GM19463 (cell line): ENCODE data around the gene WIPI1.
"Not testable (repeated sequence)": the region's sequence is repeated elsewhere in the genome, so short reads cannot be mapped to it uniquely, and the experiment has no call there.

Source experiments
- ATAC-seq: cut with Tn5 transposase; IDR thresholded peaks from one replicate; pipeline ENCODE4 v1.9.1; 2021; ENCODE audit warnings: mild to moderate bottlenecking, moderate library complexity; ENCODE audit not compliant: unreplicated experiment

The WIPI1 gene, protein sequence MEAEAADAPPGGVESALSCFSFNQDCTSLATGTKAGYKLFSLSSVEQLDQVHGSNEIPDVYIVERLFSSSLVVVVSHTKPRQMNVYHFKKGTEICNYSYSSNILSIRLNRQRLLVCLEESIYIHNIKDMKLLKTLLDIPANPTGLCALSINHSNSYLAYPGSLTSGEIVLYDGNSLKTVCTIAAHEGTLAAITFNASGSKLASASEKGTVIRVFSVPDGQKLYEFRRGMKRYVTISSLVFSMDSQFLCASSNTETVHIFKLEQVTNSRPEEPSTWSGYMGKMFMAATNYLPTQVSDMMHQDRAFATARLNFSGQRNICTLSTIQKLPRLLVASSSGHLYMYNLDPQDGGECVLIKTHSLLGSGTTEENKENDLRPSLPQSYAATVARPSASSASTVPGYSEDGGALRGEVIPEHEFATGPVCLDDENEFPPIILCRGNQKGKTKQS

DNA sequence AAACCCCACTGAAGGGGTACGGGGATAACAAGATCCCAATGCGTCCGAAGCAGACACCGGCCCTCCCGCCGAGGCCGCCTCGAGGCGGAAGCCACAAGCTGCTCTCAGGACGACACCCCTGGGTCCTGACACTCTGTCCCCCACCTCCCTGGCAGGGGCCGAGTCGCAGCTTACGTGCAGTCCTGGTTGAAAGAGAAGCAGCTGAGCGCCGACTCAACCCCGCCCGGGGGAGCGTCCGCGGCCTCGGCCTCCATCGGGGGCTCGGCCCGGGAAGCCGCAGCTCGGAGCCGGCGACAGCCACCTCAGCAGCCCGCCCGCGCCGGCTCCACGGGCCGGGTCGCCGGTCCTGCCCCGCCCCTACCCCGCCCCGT is at the start of gene WIPI1:
Gene WIPI1, minus strand, starts transcription at position 329 of the 371 bp plus-strand sequence. Its CDS starts 75 bp downstream, at position 254.
- peak; percentile 24 for ATAC-seq

DNA sequence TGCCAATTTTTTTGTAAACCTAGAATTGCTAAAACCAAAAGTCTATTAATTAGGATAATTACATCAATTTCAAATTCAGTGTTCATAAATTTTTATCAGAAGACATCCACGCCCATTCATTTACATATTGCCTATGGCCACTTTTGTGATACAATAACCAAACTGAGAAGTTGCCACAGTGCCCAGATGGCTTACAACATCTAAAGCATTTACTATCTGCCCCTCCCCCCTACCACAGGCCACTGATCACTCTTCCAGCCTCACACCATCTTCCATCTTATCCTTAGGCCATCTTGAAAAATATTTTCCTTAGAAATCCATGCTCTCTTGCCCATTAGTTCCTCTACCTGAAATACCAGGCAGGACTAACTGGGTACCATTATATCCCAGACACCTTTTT is 48.7 kb upstream of the WIPI1 start:
- ATAC-seq = no peak

DNA sequence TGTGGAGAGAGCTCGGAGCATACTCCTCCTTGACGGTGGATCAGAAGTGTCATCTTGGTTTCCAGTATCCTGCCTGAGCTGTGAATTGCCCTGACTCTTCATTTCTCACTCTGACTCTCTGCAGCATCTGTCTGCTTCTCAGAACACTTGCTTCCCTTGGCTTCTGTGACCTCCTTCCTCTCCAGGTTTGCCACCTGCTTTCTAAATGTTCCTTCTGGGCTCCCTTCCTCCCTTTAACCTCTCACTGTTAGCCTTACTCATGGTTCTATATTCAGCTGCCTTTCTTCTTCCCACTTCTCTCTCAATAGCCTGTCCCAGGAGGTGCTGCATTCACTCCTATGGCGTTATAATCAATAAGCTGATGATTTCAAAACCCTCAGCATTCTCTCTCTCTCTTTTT is 43.8 kb upstream of the WIPI1 start:
- no peak for ATAC-seq

DNA sequence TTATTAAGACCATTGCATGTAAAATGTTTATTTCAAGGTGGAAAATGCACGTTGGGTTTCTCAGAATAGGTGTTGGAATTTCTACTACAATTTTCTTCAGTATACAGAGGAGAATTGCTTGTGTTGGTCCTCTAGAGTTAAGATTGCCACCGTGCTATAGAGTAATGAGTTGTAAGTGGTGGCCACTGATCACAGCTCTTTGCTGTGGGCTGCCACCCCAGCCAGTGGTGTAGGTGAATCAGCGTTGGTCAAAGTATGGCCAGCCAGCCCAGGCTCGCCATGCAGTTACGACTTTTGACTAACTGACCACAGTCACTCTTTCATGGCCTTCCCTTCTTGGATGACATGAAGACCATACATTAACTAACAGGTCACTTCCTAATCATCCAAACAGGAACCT is 42.3 kb upstream of the WIPI1 start:
- no peak for ATAC-seq

DNA sequence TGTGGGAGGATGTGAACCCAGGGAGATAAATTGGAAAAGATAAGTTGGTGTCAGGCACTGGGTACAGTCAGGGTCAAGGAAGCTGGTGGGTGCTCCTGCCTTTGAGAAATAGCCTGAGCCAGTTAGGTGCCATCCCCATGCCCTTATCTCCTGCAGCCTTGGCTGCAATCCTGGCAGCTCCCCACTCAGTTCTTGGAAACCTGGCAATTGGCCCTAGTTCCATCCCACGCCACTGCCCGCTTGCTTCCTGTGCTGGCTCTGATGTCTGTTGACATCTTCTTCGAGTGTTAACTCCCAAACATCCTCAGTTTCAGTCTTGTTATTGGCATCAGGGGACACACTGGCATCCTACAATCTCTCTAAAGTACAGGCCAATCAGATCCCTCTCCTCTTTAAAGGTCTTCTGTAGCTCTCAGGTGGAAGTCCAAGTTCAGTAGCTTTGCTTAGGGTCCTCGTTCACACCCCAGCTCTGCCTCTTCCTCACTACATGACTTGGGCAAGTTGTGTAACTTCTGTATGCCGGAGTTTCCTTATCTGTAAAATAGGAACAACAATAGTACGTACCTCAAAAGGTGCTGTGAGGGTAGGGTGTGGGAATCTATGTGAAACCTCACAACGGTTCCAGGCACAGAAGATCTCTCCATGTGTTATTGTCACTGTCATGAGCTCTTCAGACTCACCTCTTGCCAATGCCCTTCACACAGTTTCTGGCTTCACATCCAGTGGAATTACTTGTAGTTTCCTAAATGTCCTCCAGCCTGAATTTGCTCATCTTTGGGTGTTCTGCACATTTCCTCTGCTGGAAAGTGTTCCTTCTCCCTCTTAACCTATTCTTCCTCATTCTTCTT is 41.4 kb upstream of the WIPI1 start:
- peak; percentile 16 for ATAC-seq

DNA sequence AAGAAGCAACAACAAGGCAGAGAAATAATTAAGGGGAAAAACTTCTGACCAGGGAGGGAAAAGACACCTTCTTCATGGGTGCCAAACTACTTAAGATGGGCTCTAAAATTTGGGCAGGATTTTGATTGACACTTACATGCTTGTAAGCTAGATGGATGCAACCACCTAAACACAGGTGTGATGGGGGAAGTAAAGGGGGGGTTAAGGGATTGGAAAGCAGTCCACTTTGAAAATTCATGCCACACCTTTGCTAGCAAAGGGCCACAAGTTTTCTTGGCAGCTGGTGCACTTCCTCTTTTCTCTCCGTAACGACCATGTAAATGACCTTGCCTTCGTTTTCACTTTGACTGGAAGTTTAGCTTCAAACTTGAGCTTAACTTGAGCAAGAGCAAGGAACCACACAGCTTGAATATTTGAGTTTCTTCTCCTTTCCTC is 40.6 kb upstream of the WIPI1 start:
- peak; percentile 94 for ATAC-seq

DNA sequence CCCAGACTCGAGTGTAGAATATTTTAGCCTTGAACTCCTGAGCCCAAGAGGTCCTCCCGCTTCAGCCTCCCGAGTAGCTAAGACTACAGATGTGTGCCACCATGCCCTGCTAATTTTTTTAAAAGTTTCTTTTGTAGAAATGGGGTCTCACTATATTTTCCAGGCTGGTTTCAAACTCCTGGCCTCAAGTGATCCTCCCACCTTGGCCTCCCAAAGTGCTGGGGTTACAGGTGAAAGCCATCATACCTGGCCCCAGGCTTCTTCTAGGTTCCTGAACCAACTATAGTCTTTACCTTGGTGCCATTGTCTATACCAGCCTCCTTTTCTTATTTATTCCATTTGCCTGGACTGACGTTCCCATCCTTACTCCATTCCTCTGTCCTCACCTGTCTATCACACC is 37.8 kb upstream of the WIPI1 start:
- no peak for ATAC-seq

DNA sequence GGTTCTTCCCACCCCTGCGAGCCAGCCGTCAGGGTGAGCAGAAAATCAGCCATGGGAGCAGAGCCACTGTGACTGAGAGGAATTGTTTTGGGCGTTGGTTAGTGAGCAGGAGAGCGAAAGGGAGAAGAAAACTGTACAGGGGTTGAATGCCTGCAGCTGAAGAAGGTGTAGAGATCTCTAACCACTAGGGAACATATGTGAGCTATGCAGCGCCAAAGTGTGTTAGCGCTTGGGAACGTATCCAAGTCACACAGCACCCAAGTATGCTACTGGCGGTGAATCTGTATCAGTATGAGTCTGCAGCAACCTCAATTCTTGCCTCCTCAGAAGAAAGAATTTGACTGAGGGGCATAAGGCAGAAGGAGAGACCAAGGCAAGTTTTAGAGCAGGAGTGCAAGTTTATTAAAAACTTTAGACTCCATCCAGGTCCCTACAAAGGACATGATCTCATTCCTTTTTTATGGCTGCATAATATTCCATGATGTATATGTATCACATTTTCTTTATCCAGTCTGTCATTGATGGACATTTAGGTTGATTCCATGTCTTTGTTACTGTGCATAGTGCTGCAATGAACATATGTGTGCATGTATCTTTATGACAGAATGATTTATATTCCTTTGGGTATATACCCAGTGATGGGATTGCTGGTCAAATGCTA is 35.2 kb upstream of the WIPI1 start:
- ATAC-seq = not testable (repeated sequence)

DNA sequence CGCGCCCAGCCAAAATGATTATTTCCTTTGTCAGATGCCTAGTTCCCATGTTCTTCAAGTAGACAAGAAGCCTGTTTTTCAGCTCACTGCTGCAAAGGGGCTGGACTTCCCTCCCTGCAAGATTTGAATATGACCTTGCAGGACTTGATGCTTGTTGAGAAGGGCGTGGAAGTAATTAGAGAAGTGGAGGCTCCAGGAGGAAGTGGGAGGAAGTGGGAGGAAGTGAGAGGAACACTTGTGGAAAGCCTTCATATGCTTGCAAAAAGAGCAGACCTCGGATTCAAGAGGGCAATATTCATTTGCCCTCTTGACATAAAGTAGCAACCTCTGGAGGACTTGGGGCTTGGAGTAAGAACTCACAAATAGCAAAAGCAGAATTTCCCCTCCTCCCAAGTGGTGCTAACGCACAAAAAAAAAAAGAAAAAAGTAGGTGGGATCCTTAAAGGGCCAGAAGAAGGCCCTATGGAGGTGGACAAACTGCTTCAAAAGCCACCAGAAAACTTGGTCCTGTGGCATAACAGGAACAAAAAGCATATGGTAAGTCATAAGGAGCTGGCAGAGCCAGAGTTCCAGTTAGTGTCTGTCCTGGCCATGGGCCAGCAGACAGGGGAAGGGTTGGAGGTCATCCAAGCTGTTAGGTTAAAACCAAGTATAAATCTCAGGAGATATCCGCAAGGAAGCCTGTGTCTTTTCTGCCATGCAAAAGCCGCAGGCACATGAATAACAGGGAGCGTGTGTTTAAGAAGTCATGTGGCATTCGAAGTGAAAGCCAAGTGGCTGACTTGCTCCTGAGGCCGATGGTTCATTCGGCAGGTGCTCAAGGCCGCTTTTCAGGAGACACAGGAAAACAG is 34.3 kb upstream of the WIPI1 start:
- no peak for ATAC-seq

DNA sequence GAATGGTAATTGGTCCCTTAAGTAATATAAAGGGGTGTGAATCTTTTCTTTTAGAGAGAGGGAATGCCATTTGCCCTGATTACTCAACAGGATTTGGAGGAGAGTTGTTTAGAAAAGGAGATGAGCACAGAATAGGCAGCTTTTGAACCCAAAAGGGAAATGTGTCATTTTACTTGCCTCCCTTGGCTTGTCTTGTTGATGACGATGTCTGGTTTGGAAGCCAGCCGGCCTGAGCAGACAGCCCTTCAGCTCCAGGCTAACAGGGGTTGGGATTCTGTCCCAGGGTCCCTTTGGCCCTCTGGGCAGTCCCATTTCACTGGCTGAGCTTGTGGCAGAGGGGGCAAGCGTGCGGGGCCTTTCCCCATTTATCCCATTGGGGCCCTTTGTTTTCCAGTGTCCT is 32.6 kb upstream of the WIPI1 start:
- no peak for ATAC-seq

DNA sequence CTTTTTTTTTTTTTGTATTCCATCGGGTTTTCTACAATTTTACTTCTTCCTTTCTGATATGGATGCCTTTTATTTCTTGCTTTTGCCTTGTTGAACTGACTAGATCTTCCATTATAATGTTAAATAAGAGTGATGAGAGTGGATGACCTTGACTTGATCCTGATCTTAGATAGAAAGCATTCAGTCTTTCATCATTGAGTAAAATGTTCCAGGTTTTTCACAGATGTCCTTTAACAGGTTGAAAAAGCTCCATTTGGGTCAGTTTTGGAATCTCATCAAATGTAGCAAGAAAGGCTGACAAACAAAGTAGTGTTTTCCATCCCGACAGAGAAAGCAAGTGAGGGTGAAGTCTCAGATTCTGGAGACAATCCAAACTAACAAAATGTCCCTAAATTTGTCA is 27.2 kb upstream of the WIPI1 start:
- no peak for ATAC-seq

DNA sequence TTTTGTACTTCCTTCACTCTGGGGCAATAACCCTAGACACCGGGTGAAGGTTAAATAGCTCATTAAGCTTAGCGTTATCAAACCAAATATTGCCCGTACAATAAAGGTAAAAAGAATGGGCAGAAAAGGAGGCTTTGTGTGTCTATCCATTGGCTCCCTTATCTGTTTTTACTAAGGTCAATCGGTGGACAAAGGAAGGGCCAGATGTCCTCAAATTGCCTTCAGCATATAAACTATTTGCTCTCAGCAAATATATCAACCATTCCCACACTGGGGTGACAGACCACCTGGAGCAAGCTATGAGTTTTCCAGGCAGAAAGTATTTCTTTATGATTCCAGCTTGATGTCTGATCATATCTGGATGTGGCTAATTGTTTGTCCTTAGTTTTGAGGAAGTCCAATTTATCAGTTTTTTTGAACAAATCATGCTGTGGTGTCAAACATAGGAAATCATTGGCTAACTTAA is 25.3 kb upstream of the WIPI1 start:
- ATAC-seq = no peak

DNA sequence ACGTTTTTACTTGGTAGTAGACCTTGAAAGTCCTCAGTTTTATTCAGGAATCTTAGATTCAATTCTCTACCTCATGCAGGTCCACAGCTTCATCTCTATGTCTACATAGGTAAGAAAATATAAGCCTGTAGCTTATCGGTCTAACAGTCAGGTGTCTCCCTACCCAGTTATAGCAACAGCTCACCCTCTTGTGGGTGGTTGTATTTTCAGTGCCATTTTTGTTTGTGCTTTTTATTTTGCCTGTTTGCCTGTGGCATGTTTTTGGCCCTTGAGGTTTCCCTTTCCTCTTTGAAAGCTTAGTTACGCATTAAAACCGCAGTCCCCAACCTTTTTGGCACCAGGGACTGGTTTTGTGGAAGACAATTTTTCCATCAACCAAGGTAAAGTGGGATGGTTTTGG is 23.6 kb upstream of the WIPI1 start:
- ATAC-seq = no peak

DNA sequence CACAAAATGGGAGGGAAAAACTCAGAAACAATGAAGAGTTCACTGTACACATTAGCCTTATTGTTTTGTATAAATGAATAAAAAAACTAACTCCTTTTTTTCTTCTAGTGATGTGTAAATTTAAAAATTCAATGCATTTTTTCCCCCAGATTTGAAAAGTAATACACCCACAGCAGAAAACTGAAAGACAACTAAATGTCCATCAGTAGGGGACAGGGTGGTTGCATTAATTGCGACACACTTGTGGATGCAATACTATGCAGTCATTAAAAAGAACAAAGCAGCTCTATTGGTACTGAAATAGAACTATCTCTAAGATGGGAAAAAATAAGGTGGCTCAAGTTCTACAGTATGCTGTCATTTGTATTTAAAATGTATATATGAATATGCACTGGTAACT is 13.7 kb upstream of the WIPI1 start:
- ATAC-seq = no peak

DNA sequence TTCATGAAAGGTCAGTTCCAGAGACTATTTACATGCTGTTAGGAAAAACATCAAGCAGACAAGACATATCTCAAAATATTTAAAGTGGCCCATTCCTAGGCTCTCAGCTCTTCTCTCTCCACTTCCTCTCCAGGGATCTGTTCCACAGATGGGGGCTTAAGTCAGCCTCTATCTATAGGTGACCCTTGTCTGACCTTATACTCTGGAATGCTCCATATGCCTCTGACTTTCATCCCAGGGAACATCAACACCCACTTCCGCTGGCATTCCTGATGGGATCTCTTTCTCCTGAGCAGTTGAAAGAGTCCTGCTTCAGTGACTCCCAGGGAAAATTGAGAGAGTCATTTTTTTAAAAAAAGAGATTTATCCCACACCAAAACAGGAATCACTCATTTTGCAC is 11.5 kb upstream of the WIPI1 start:
- ATAC-seq = no peak

DNA sequence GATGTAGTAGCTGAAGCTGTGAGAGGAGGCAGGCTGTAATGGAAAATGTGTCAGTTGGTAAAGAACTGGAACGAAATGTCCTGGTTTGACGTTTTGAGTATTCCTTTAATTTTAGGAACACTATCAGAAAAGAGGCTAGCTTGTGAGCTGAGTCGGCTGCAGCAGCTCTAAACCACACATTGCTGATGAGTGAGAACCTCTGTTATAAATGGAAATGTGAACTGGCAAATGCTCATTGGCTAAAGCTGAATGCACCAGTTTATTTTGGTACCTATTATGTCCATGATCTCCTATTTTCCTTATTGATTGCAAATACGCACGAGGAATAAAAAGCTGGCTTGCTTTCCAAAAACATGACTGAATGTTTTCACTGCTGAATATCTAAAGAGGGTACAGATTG is 11.0 kb upstream of the WIPI1 start:
- no peak for ATAC-seq

DNA sequence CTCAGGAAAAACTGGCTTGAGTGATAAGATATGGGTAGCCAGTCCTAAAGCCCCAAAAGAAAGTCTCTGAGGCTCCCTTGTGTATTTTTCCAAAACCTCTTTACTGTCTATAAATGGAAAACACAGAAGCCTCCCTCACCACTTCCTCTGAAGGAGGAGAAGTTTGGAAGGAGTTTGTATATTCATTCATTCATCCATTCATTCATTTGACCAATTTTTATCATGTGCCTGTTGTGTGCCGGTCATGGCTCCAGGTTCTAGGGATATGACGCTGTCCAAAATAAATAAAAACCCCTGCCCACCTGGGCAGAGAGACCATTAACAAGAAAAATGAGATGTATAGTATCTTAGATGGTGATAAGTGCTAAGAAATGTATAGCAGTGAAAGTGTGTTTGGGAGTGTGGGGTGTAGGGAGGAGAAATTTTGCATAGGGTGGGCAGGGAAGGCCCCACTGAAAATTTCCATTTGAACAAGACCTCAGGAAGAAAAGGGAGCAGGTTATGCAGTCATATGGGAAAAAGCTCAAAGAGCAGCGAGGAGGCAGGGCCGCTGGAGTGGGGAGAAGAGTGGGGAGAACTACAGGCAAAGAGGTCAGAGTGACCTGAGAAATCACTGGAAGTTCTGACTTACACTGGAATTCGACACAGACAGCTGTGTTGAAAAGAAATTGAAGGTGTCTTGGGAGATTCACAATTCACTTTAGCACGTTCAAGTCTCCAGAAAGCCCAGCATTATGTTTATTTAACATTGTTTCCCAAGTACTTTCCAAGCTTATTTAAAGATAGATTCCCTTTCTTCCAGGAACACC is 6.1 kb upstream of the WIPI1 start:
- ATAC-seq = no peak

DNA sequence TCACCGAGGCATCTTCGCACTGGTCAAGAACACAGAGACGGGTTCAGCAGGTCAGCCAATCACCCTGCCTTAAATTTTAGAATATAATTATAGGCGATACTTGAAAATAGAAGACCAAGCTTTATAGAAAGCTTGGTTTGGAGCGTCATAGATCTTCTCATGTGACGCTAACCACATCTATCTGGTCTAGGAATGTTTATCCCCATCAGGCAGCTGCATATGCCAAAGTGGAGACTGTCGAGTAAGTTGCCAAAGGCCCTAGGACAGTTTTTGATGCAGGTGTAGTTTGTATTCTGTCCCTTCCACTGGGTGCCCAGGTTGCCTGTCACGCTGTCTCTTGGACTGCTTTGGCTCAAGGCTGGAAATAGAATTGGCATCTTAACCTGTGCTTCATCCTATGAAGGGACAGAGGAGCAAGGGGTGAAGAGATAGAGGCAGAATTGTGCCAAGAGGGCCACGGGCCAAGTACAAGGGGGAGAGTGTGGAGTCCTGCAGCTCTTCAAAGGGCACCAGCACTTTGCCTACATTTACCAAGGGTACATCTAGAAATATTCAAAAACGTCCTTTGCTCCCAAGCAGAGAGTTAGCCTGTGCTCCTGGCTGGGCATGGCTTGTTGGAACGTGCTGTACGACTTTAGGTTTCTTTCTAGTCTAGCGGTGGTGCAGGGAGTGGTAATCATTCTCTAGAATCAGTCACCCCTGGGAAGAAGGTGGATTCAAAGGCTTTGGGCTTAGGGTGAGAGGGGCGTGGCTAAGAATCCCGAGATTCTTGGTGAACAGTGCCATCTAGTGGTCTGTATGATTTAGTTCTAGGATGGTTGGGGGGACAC is 5.3 kb upstream of the WIPI1 start:
- ATAC-seq = peak; percentile 36

DNA sequence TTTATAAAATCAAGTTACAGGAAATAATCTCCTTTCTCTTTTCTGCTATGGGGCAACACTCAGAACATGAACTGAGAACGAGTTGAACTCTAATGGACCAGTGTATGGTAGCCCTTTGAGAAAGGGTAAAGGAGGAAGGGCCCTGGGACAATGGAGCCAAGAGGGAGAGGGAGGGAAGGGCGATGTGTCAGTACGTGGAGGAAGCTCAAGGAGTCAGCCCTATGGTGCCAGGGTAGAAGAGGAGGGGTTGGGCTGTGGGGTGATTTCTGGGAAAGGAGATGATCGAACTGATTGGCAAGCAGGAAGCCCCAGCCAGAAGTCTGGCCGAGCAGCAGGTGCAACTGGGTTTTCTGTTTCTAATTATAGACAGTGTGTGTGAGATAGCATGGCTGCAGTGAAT is 4.3 kb upstream of the WIPI1 start:
- no peak for ATAC-seq
